GM12891 (cell line): ENCODE results near the gene SIX4.

Source experiments
- POLR2A ChIP-seq: IDR thresholded peaks from 2 replicates; pipeline ENCODE4 v1.6.1; 2011; ENCODE audit warnings: low read depth, low read length, control low read depth
- TAF1 ChIP-seq: IDR thresholded peaks from 2 replicates; pipeline ENCODE4 v1.6.1; 2011; ENCODE audit warnings: low read depth, low read length, control low read depth

- TF ChIP-seq TAF1 = no peak
- no peak for TF ChIP-seq POLR2A
Observed at GRCh38 chr14:60721326-60722106, 2.6 kb downstream of the SIX4 start.
